ENCODE measurements around the gene C11orf91.

GRCh38 chr11:33672273-33672672 lies 28.4 kb downstream of the C11orf91 start:
- TF ChIP-seq CTCF (IDR thresholded peaks at IDR 0.05) (no peak), POLR2AphosphoS5 (IDR thresholded peaks at IDR 0.05; ENCODE audit: insufficient read depth in 1 of 2, low read depth in 1 of 2) (no peak)

Measured in vagina (tissue), 2 donors.